ENCODE results near the gene CDH7.

DNA sequence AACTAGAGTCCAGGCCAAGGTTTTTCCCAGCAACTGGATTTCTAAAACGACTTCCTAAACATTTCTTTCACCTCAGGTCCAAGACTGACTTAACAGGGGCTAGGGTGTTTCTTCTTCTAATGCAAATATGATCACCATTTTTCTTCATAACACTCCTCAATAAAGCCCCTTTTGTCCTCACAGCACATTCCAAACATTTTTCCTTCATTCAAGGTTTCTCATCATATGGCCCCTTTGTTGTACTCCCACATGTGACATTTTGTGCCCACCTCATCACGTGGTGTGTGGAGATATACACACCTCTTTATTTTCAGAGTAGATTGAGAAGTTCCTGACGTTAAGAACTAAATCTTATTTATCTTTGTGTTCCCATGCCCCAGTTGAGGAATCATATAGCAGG, 3.9 kb upstream of the CDH7 start:
- TF ChIP-seq, protein P1, sequence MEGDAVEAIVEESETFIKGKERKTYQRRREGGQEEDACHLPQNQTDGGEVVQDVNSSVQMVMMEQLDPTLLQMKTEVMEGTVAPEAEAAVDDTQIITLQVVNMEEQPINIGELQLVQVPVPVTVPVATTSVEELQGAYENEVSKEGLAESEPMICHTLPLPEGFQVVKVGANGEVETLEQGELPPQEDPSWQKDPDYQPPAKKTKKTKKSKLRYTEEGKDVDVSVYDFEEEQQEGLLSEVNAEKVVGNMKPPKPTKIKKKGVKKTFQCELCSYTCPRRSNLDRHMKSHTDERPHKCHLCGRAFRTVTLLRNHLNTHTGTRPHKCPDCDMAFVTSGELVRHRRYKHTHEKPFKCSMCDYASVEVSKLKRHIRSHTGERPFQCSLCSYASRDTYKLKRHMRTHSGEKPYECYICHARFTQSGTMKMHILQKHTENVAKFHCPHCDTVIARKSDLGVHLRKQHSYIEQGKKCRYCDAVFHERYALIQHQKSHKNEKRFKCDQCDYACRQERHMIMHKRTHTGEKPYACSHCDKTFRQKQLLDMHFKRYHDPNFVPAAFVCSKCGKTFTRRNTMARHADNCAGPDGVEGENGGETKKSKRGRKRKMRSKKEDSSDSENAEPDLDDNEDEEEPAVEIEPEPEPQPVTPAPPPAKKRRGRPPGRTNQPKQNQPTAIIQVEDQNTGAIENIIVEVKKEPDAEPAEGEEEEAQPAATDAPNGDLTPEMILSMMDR (conservative IDR thresholded peaks at IDR 0.05), result no peak
- no peak for TF ChIP-seq ZFX (IDR thresholded peaks at IDR 0.05)

Data from C4-2B (cell line).